ENCODE measurements around the gene CHAF1A. TPM values are rescaled to one million over a fixed set of nuclear protein-coding genes. Genes with fewer than 3 reads are reported as not detected.

Gene CHAF1A
- total and polyA plus RNA-seq, 2 experiments from 2014 or later: 113 to 125 TPM

GRCh38 chr19:4464815-4465581, 62.6 kb downstream of the CHAF1A start:
- H3K4me1 ChIP-seq (ENCODE audit: insufficient read depth): no peaks in the 10 kb centered on the region
- no peak overlapping the region for H3K4me3 ChIP-seq
- Mint-ChIP-seq H3K4me1 (no peaks in the 10 kb centered on the region), H3K9me3 (no peaks in the 10 kb centered on the region), H3K27me3 (ENCODE audit: insufficient read depth, low read depth, poor library complexity) (no peaks in the 10 kb centered on the region), H3K4me3 (no peak overlapping the region), H3K27ac (no peak overlapping the region), H3K36me3 (ENCODE audit: low read depth) (no peaks in the 10 kb centered on the region)
- H3K9me2 ChIP-seq (ENCODE audit: insufficient read depth): no peaks in the 10 kb centered on the region
- ATAC-seq (no peak), DNase-seq (ENCODE audit: low spot score) (no peak)
- no peaks in the 10 kb centered on the region for H3K27me3 ChIP-seq (ENCODE audit: insufficient read depth)
- H3K36me3 ChIP-seq (ENCODE audit: insufficient read depth): no peaks in the 10 kb centered on the region
- no peak overlapping the region for H3K4me2 ChIP-seq
- no peaks in the 10 kb centered on the region for H3K79me2 ChIP-seq (replicated peaks; ENCODE audit: insufficient read depth)
- no peak overlapping the region for H2AFZ ChIP-seq
- H3F3A ChIP-seq (replicated peaks; ENCODE audit: low read depth): no peaks in the 10 kb centered on the region
- no peaks in the 10 kb centered on the region for H4K20me1 ChIP-seq (replicated peaks; ENCODE audit: insufficient read depth)
- TF ChIP-seq NANOG (IDR thresholded peaks at IDR 0.05; ENCODE audit: borderline replicate concordance) (no peak), ETS1 (IDR thresholded peaks at IDR 0.05) (no peak), JUNB (IDR thresholded peaks at IDR 0.05; ENCODE audit: unreplicated experiment) (no peak), CTCF (conservative IDR thresholded peaks at IDR 0.05; ENCODE audit: low read depth in 2 of 2) (no peak), REST (IDR thresholded peaks at IDR 0.05; ENCODE audit: unreplicated experiment) (no peak), STAT1 (IDR thresholded peaks at IDR 0.05; ENCODE audit: unreplicated experiment) (no peak), EZH2phosphoT487 (IDR thresholded peaks at IDR 0.05; ENCODE audit: unreplicated experiment) (no peak), CREB1 (CRISPR knock-in tag; IDR thresholded peaks at IDR 0.05; ENCODE audit: low read depth) (no peak), EZH2 (IDR thresholded peaks at IDR 0.05; ENCODE audit: low read depth, unreplicated experiment) (no peak), ZNF462 (CRISPR knock-in tag; IDR thresholded peaks at IDR 0.05) (no peak), ZNF114 (CRISPR knock-in tag; IDR thresholded peaks at IDR 0.05) (no peak), ZNF331 (CRISPR knock-in tag; IDR thresholded peaks at IDR 0.05; ENCODE audit: low read depth) (no peak), POLR2AphosphoS5 (IDR thresholded peaks at IDR 0.05; ENCODE audit: low read depth) (no peak)
- no peak overlapping the region for H3K27ac ChIP-seq (ENCODE audit: low read depth)

Data from GM23338 (cell line).